ENCODE results near the gene PPARD.

Gene PPARD

GRCh38 chr6:35448191-35448590 is 105.8 kb downstream of the PPARD start:
- DNase-seq, result no peak

- peak; percentile 41 for DNase-seq
Observed at GRCh38 chr6:35449287-35449881, 107.0 kb downstream of the PPARD start.

GRCh38 chr6:35451354-35452182 is 109.2 kb downstream of the PPARD start:
- no peak for DNase-seq

- peak; percentile 98 for DNase-seq
Observed at GRCh38 chr6:35452183-35453090, 110.1 kb downstream of the PPARD start, which contains the start of gene FANCE. Gene FANCE (plus strand): TSS chr6:35452338. CDS start chr6:35452546, 208 bp downstream.

- DNase-seq, result no peak
Observed at GRCh38 chr6:35453236-35453635, 110.9 kb downstream of the PPARD start.

GRCh38 chr6:35454391-35455110 is 112.2 kb downstream of the PPARD start:
- DNase-seq, result no peak

GRCh38 chr6:35457907-35458306 is 115.5 kb downstream of the PPARD start:
- DNase-seq, result no peak

- no peak for DNase-seq
Observed at GRCh38 chr6:35461270-35461669, 118.9 kb downstream of the PPARD start.

- no peak for DNase-seq
Observed at GRCh38 chr6:35463292-35463691, 120.9 kb downstream of the PPARD start.

GRCh38 chr6:35465646-35466045 is 123.3 kb downstream of the PPARD start:
- DNase-seq, result no peak

- DNase-seq, result peak; percentile 90
Observed at GRCh38 chr6:35468181-35468979, 126.0 kb downstream of the PPARD start, which contains the start of gene RPL10A. Gene RPL10A (plus strand): TSS chr6:35468401. CDS start chr6:35468435, 34 bp downstream.

GRCh38 chr6:35468980-35469750 is 126.8 kb downstream of the PPARD start:
- DNase-seq, result no peak

GRCh38 chr6:35469751-35470662 is 127.6 kb downstream of the PPARD start:
- no peak for DNase-seq

- no peak for DNase-seq
Observed at GRCh38 chr6:35470663-35471120, 128.3 kb downstream of the PPARD start.

- no peak for DNase-seq
Observed at GRCh38 chr6:35471836-35472345, 129.5 kb downstream of the PPARD start.

- DNase-seq, result no peak
Observed at GRCh38 chr6:35473075-35473849, 130.9 kb downstream of the PPARD start.

- DNase-seq, result no peak
Observed at GRCh38 chr6:35473850-35474130, 131.4 kb downstream of the PPARD start.

GRCh38 chr6:35474131-35474941 is 132.0 kb downstream of the PPARD start:
- DNase-seq, result no peak
